IMR-90 (cell line): Measurements from ENCODE around the gene KCNT1.

Experiments used
- FOS ChIP-seq: fragments of 150-350 bp; IDR thresholded peaks from 2 replicates; pipeline ENCODE4 v1.6.1; 2016; ENCODE audit warnings: low read depth, low read length
- MXI1 ChIP-seq: IDR thresholded peaks from 2 replicates; pipeline ENCODE4 v1.6.1; 2012; ENCODE audit warnings: low read depth, mild to moderate bottlenecking, low read length, moderate library complexity, borderline replicate concordance
- POLR2A ChIP-seq: IDR thresholded peaks from 2 replicates; pipeline ENCODE4 v1.6.1; 2012; ENCODE audit warnings: mild to moderate bottlenecking, low read depth, low read length
- TF ChIP-seq, protein P1 (sequence below): conservative IDR thresholded peaks from 2 replicates; pipeline ENCODE4 v1.5.1; 2012; ENCODE audit warnings: mild to moderate bottlenecking, low read depth, low read length, improper control_type of control experiment

DNA sequence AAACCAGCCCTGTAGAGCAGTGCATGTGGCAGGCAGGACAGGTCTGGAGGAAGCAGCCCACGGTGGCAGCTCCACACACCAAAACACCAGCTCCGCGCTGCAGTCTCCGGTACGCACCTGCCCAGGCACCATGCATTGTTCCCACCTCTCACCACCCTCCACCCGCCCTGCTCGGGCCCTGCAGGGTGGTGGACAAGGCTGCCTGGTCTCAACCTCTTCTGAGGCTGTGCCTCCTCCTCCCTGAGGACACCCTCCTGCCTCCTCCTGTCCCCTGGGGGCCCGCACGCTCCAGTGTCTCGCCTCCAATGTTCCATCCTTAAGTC, 96.2 kb downstream of the KCNT1 start:
- TF ChIP-seq POLR2A (no peak), MXI1 (no peak), FOS (no peak)
- TF ChIP-seq, protein P1, sequence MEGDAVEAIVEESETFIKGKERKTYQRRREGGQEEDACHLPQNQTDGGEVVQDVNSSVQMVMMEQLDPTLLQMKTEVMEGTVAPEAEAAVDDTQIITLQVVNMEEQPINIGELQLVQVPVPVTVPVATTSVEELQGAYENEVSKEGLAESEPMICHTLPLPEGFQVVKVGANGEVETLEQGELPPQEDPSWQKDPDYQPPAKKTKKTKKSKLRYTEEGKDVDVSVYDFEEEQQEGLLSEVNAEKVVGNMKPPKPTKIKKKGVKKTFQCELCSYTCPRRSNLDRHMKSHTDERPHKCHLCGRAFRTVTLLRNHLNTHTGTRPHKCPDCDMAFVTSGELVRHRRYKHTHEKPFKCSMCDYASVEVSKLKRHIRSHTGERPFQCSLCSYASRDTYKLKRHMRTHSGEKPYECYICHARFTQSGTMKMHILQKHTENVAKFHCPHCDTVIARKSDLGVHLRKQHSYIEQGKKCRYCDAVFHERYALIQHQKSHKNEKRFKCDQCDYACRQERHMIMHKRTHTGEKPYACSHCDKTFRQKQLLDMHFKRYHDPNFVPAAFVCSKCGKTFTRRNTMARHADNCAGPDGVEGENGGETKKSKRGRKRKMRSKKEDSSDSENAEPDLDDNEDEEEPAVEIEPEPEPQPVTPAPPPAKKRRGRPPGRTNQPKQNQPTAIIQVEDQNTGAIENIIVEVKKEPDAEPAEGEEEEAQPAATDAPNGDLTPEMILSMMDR = no peak
